ENCODE measurements around the gene STRIP1. TPM values are rescaled to one million over a fixed set of nuclear protein-coding genes. Genes with fewer than 3 reads are reported as not detected.

Gene STRIP1
- total and polyA plus RNA-seq, 4 donors: 5.8 to 22.8 (median 13.2) TPM

DNA sequence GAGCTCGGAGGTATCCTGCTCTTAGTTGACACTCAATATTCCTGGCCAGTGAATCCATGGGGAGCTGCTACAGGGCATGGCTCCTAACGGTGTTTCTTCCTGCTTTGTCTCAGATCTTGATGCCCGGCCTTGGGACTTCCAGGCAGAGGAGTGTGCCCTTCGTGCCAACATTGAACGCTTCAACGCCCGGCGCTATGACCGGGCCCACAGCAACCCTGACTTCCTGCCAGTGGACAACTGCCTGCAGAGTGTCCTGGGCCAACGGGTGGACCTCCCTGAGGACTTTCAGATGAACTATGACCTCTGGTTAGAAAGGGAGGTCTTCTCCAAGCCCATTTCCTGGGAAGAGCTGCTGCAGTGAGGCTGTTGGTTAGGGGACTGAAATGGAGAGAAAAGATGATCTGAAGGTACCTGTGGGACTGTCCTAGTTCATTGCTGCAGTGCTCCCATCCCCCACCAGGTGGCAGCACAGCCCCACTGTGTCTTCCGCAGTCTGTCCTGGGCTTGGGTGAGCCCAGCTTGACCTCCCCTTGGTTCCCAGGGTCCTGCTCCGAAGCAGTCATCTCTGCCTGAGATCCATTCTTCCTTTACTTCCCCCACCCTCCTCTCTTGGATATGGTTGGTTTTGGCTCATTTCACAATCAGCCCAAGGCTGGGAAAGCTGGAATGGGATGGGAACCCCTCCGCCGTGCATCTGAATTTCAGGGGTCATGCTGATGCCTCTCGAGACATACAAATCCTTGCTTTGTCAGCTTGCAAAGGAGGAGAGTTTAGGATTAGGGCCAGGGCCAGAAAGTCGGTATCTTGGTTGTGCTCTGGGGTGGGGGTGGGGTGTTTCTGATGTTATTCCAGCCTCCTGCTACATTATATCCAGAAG is 19.4 kb downstream of the STRIP1 start:
- H3K27ac ChIP-seq (ENCODE audit: low read depth in 1 of 2, low read length in 2 of 2): no peak overlapping the region
- 56% methylated on average over 16 of the region's 16 CpGs for WGBS
- TF ChIP-seq RAD21 (IDR thresholded peaks at IDR 0.05): peak; percentile 84 to 92
- no peak for TF ChIP-seq RXRA (IDR thresholded peaks at IDR 0.05)
- TF ChIP-seq, protein P1, sequence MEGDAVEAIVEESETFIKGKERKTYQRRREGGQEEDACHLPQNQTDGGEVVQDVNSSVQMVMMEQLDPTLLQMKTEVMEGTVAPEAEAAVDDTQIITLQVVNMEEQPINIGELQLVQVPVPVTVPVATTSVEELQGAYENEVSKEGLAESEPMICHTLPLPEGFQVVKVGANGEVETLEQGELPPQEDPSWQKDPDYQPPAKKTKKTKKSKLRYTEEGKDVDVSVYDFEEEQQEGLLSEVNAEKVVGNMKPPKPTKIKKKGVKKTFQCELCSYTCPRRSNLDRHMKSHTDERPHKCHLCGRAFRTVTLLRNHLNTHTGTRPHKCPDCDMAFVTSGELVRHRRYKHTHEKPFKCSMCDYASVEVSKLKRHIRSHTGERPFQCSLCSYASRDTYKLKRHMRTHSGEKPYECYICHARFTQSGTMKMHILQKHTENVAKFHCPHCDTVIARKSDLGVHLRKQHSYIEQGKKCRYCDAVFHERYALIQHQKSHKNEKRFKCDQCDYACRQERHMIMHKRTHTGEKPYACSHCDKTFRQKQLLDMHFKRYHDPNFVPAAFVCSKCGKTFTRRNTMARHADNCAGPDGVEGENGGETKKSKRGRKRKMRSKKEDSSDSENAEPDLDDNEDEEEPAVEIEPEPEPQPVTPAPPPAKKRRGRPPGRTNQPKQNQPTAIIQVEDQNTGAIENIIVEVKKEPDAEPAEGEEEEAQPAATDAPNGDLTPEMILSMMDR (IDR thresholded peaks at IDR 0.05; ENCODE audit: low read depth, low read length, missing input control): peak; percentile 92
- TF ChIP-seq, protein P2, sequence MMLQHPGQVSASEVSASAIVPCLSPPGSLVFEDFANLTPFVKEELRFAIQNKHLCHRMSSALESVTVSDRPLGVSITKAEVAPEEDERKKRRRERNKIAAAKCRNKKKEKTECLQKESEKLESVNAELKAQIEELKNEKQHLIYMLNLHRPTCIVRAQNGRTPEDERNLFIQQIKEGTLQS (IDR thresholded peaks at IDR 0.05): no peak
- no peak overlapping the region for H3K4me3 ChIP-seq (ENCODE audit: low read depth in 1 of 3, low read length in 3 of 3)
- H3K4me1 ChIP-seq (ENCODE audit: control insufficient read depth in 4 of 4, insufficient read depth in 4 of 4, low read length in 3 of 4): peaks cover 0 to 3% (median 0%) of the 10 kb centered on the region in 4 donors
- H3K27me3 ChIP-seq (ENCODE audit: control insufficient read depth in 4 of 4, insufficient read depth in 4 of 4, low read length in 3 of 4): no peaks in the 10 kb centered on the region
- DNase-seq (ENCODE audit: low spot score): peak; percentile 85
- peaks cover 16 to 83% (median 65%) of the 10 kb centered on the region in 4 donors for H3K36me3 ChIP-seq (ENCODE audit: control insufficient read depth in 4 of 4, insufficient read depth in 3 of 4, low read depth in 1 of 4, low read length in 3 of 4)
- no peaks in the 10 kb centered on the region for H3K9me3 ChIP-seq (ENCODE audit: control insufficient read depth in 4 of 4, low read length in 3 of 4)
- H3K9ac ChIP-seq (ENCODE audit: low read depth in 1 of 2, low read length in 2 of 2): no peak overlapping the region

DNA sequence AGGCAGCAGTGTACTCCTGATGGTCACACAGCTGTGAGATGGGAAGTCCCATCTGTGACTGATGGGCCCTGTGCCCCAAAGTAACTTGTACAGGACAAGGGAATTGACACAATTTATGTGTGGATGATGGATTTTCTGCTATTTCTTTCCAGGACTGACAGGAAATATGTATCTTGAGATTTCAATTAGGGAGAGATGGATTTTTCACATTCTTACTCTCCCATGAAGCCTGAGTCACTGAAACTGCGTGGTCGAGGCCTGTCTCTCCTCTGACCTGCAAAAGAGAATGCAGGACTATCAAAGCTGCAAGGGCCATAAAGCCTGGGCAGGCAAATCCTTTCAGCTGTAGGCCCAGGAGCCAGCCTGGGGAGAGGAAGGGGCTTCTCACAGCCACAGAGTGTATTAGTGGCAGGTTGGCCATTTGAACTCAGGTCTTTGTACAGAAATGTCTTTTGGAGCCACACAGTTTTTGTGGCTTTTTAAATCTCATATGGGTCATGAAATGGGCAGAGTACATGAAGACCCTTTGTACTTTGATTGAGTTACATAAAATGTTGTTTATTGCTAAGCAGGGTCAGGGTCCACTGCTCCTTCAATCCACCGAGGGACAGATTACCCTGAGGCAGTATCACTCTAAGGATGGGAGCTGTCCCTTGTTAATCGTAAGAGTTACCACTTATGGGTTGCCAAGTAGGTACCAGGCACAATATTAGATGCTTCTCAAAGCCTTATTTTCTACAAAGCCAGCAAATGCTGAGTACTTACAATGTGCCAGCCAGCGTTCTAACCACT is 21.3 kb downstream of the STRIP1 start:
- TF ChIP-seq JUND (IDR thresholded peaks at IDR 0.05) (no peak), RXRA (IDR thresholded peaks at IDR 0.05) (no peak), FOXA1 (IDR thresholded peaks at IDR 0.05) (no peak), MAX (IDR thresholded peaks at IDR 0.05) (no peak), HNF4G (IDR thresholded peaks at IDR 0.05) (no peak), EGR1 (IDR thresholded peaks at IDR 0.05; ENCODE audit: low read depth in 2 of 2) (no peak), YY1 (IDR thresholded peaks at IDR 0.05) (no peak), HNF4A (conservative IDR thresholded peaks at IDR 0.05) (no peak), SP1 (IDR thresholded peaks at IDR 0.05) (no peak), REST (IDR thresholded peaks at IDR 0.05) (no peak), FOXA2 (IDR thresholded peaks at IDR 0.05) (no peak), GABPA (IDR thresholded peaks at IDR 0.05 in 1 of 2, conservative IDR thresholded peaks at IDR 0.05 in 1 of 2) (no peak), NR2F2 (IDR thresholded peaks at IDR 0.05) (no peak), TAF1 (conservative IDR thresholded peaks at IDR 0.05) (no peak), RAD21 (IDR thresholded peaks at IDR 0.05) (no peak)
- TF ChIP-seq, protein P1 (IDR thresholded peaks at IDR 0.05; ENCODE audit: low read depth, low read length, missing input control): no peak
- Histone ChIP-seq H3K27me3 (ENCODE audit: control insufficient read depth in 4 of 4, insufficient read depth in 4 of 4, low read length in 3 of 4) (no peaks in the 10 kb centered on the region), H3K27ac (ENCODE audit: low read depth in 1 of 2, low read length in 2 of 2) (no peak overlapping the region), H3K4me3 (ENCODE audit: low read depth in 1 of 3, low read length in 3 of 3) (no peak overlapping the region), H3K9ac (ENCODE audit: low read depth in 1 of 2, low read length in 2 of 2) (no peak overlapping the region), H3K36me3 (ENCODE audit: control insufficient read depth in 4 of 4, insufficient read depth in 3 of 4, low read depth in 1 of 4, low read length in 3 of 4) (peaks cover 15 to 64% (median 52%) of the 10 kb centered on the region in 4 donors), H3K9me3 (ENCODE audit: control insufficient read depth in 4 of 4, low read length in 3 of 4) (no peaks in the 10 kb centered on the region), H3K4me1 (ENCODE audit: control insufficient read depth in 4 of 4, insufficient read depth in 4 of 4, low read length in 3 of 4) (peaks cover 0 to 3% (median 0%) of the 10 kb centered on the region in 4 donors)
- WGBS: 78% methylated on average over 5 of the region's 5 CpGs
- DNase-seq (ENCODE audit: low spot score): no peak
